ENCODE measurements around the gene SLC38A11.

DNA sequence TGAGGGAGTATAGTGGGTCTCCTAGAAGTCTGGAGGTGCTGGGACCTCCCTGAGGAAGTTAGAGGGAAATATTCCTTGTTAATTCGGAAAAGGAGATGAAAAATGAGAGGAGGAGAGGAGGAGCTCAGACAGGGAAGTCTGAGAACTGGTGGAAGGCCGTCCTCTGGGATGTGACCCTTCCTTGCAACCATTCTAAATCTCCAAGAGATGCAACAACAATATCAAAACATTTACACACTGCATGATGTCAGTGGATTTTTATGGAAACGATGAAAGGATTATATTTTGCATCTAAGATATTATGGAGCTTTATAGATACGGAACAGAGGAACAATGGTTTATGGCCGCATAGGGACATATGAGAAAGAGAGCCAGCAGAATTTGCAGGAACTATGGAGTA is 63.9 kb downstream of the SLC38A11 start:
- TF ChIP-seq POLR2AphosphoS5 (IDR thresholded peaks at IDR 0.05; ENCODE audit: low read depth, low read length) (no peak), EZH2phosphoT487 (IDR thresholded peaks at IDR 0.05; ENCODE audit: borderline replicate concordance, low read depth) (no peak), IRF3 (IDR thresholded peaks at IDR 0.05; ENCODE audit: low read depth, low read length) (no peak), CTCF (IDR thresholded peaks at IDR 0.05) (no peak), FOXJ3 (CRISPR knock-in tag; IDR thresholded peaks at IDR 0.05) (no peak), MXI1 (IDR thresholded peaks at IDR 0.05; ENCODE audit: low read depth, low read length) (no peak)
- TF ChIP-seq, protein P1, sequence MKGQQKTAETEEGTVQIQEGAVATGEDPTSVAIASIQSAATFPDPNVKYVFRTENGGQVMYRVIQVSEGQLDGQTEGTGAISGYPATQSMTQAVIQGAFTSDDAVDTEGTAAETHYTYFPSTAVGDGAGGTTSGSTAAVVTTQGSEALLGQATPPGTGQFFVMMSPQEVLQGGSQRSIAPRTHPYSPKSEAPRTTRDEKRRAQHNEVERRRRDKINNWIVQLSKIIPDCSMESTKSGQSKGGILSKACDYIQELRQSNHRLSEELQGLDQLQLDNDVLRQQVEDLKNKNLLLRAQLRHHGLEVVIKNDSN (IDR thresholded peaks at IDR 0.05; ENCODE audit: borderline replicate concordance, low read depth): no peak

Data from SK-N-SH (cell line).